ENCODE measurements around the gene CENPO. TPM values are rescaled to one million over a fixed set of nuclear protein-coding genes. Genes with fewer than 3 reads are reported as not detected.

The CENPO gene
- total and polyA plus RNA-seq, 2 of the 4 experiments (the other 2 are of a cell fraction) = 20.1 to 27.2 TPM

- ATAC-seq (ENCODE audit: low read depth) = no peak
- Histone ChIP-seq H3K79me1 (ENCODE audit: low read depth in 1 of 2, low read length in 2 of 2) (peaks cover 20 to 51% of the 10 kb centered on the region in 2 experiments), H2AK9ac (replicated peaks; ENCODE audit: low read depth, low read length, poor library complexity) (peak overlapping the region; percentile 11), H4K8ac (ENCODE audit: low read depth in 2 of 2, low read length in 2 of 2) (no peak overlapping the region), H3K4me1 (ENCODE audit: control insufficient read depth, insufficient read depth, low read length) (peaks cover 11% of the 10 kb centered on the region), H4K91ac (ENCODE audit: insufficient read depth, low read depth, low read length) (no peak overlapping the region), H2BK15ac (ENCODE audit: low read depth, low read length) (no peak overlapping the region), H3K14ac (replicated peaks; ENCODE audit: low read depth, low read length) (no peak overlapping the region), H3K4me2 (ENCODE audit: low read depth, low read length) (no peak overlapping the region), H3K27me3 (ENCODE audit: control insufficient read depth, insufficient read depth, low read length) (no peaks in the 10 kb centered on the region), H3K9me3 (ENCODE audit: control insufficient read depth, insufficient read depth, low read length) (no peaks in the 10 kb centered on the region), H2AFZ (replicated peaks; ENCODE audit: low read length, poor library complexity) (no peak overlapping the region), H3K23ac (ENCODE audit: low read depth, low read length) (no peak overlapping the region), H4K5ac (ENCODE audit: low read depth, low read length) (no peak overlapping the region), H3K4me3 (ENCODE audit: insufficient read depth, low read depth, low read length) (no peak overlapping the region), H3K9me1 (ENCODE audit: insufficient read depth, low read length) (peaks cover 11% of the 10 kb centered on the region), H2AK5ac (ENCODE audit: low read depth, low read length) (no peak overlapping the region), H2BK120ac (ENCODE audit: low read depth, low read length) (no peak overlapping the region), H4K20me1 (ENCODE audit: insufficient read depth, low read length) (no peaks in the 10 kb centered on the region), H3K27ac (ENCODE audit: insufficient read depth, low read length) (no peak overlapping the region), H2BK20ac (ENCODE audit: low read depth, low read length) (no peak overlapping the region), H2BK5ac (ENCODE audit: low read depth, low read length, poor library complexity, severe bottlenecking) (no peak overlapping the region), H3K36me3 (ENCODE audit: control insufficient read depth, insufficient read depth, low read length) (peaks cover 48% of the 10 kb centered on the region), H3K56ac (ENCODE audit: extremely low read depth, insufficient read depth, low read length) (no peak overlapping the region), H3K18ac (ENCODE audit: low read depth, low read length) (no peak overlapping the region), H3K4ac (ENCODE audit: low read depth, low read length) (no peak overlapping the region), H3K9ac (ENCODE audit: low read depth, low read length) (no peak overlapping the region)
- no peak for TF ChIP-seq POLR2A (IDR thresholded peaks at IDR 0.05; ENCODE audit: low read depth, low read length)
- no peak for TF ChIP-seq FOS (IDR thresholded peaks at IDR 0.05; ENCODE audit: low read depth, low read length)
- TF ChIP-seq, protein P1, sequence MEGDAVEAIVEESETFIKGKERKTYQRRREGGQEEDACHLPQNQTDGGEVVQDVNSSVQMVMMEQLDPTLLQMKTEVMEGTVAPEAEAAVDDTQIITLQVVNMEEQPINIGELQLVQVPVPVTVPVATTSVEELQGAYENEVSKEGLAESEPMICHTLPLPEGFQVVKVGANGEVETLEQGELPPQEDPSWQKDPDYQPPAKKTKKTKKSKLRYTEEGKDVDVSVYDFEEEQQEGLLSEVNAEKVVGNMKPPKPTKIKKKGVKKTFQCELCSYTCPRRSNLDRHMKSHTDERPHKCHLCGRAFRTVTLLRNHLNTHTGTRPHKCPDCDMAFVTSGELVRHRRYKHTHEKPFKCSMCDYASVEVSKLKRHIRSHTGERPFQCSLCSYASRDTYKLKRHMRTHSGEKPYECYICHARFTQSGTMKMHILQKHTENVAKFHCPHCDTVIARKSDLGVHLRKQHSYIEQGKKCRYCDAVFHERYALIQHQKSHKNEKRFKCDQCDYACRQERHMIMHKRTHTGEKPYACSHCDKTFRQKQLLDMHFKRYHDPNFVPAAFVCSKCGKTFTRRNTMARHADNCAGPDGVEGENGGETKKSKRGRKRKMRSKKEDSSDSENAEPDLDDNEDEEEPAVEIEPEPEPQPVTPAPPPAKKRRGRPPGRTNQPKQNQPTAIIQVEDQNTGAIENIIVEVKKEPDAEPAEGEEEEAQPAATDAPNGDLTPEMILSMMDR (conservative IDR thresholded peaks at IDR 0.05; ENCODE audit: low read depth, low read length) = no peak
- TF ChIP-seq CEBPB (IDR thresholded peaks at IDR 0.05; ENCODE audit: low read depth, low read length) = no peak
- TF ChIP-seq MAFK (IDR thresholded peaks at IDR 0.05; ENCODE audit: low read depth, low read length) = no peak
- TF ChIP-seq MXI1 (IDR thresholded peaks at IDR 0.05; ENCODE audit: borderline replicate concordance, low read depth, low read length) = no peak
- no peak for TF ChIP-seq CHD1 (IDR thresholded peaks at IDR 0.05; ENCODE audit: low read depth, low read length)
- TF ChIP-seq RFX5 (IDR thresholded peaks at IDR 0.05; ENCODE audit: low read depth, low read length) = no peak
- TF ChIP-seq MAZ (IDR thresholded peaks at IDR 0.05; ENCODE audit: borderline replicate concordance, low read depth, low read length) = no peak
- TF ChIP-seq NFE2L2 (IDR thresholded peaks at IDR 0.05; ENCODE audit: low read depth, low read length) = no peak
- TF ChIP-seq USF2 (IDR thresholded peaks at IDR 0.05; ENCODE audit: low read depth, low read length) = no peak
- 90% methylated on average over 13 of the region's 17 CpGs; no CpG with 5 or more reads in 1 of the 2 experiments for WGBS, 2 experiments (ENCODE audit: extremely low coverage in 2 of 2, insufficient read length in 1 of 2)
- DNase-seq = no peak
- intact Hi-C loops (cut with micrococcal nuclease) (no loop called here), dilution Hi-C loops (cut with HindIII; ENCODE audit: low sequenced_read_pairs, unreplicated experiment) (no loop called here), in situ Hi-C loops (cut with MboI; ENCODE audit: low sequenced_read_pairs) (no loop called here)
- CTCF ChIA-PET = no interaction called here
- POLR2A ChIA-PET (ENCODE audit: unreplicated experiment) = no interaction called here
- no TSS peak for BruUV-seq (replicated peaks)
Measured at GRCh38 chr2:24820598-24821432, 27.6 kb downstream of the CENPO start.
